Measurements from ENCODE around the gene FPGS.

Gene FPGS

GRCh38 chr9:127810378-127811187 lies 7.9 kb downstream of the FPGS start:
- H3K27me3 ChIP-seq (ENCODE audit: control insufficient read depth, insufficient read depth, low read length) = no peaks in the 10 kb centered on the region
- no peak overlapping the region for H3K4me3 ChIP-seq (ENCODE audit: low read length)
- no peak overlapping the region for H3K9ac ChIP-seq (ENCODE audit: low read length)
- no peak overlapping the region for H3K27ac ChIP-seq (ENCODE audit: low read depth, low read length)
- no peaks in the 10 kb centered on the region for H3K4me1 ChIP-seq (ENCODE audit: control insufficient read depth, insufficient read depth, low read length)
- H3K36me3 ChIP-seq (ENCODE audit: control insufficient read depth, insufficient read depth, low read length) = peaks cover 31% of the 10 kb centered on the region

GRCh38 chr9:127812011-127812410 lies 9.3 kb downstream of the FPGS start:
- Histone ChIP-seq H3K4me3 (ENCODE audit: low read length) (no peak overlapping the region), H3K9ac (ENCODE audit: low read length) (no peak overlapping the region), H3K27me3 (ENCODE audit: control insufficient read depth, insufficient read depth, low read length) (no peaks in the 10 kb centered on the region), H3K36me3 (ENCODE audit: control insufficient read depth, insufficient read depth, low read length) (peaks cover 32% of the 10 kb centered on the region), H3K4me1 (ENCODE audit: control insufficient read depth, insufficient read depth, low read length) (no peaks in the 10 kb centered on the region), H3K27ac (ENCODE audit: low read depth, low read length) (no peak overlapping the region)

GRCh38 chr9:127812936-127813675 lies 10.4 kb downstream of the FPGS start:
- Histone ChIP-seq H3K27ac (ENCODE audit: low read depth, low read length) (no peak overlapping the region), H3K4me1 (ENCODE audit: control insufficient read depth, insufficient read depth, low read length) (no peaks in the 10 kb centered on the region), H3K4me3 (ENCODE audit: low read length) (no peak overlapping the region), H3K36me3 (ENCODE audit: control insufficient read depth, insufficient read depth, low read length) (peaks cover 30% of the 10 kb centered on the region), H3K9ac (ENCODE audit: low read length) (no peak overlapping the region), H3K27me3 (ENCODE audit: control insufficient read depth, insufficient read depth, low read length) (no peaks in the 10 kb centered on the region)

DNA sequence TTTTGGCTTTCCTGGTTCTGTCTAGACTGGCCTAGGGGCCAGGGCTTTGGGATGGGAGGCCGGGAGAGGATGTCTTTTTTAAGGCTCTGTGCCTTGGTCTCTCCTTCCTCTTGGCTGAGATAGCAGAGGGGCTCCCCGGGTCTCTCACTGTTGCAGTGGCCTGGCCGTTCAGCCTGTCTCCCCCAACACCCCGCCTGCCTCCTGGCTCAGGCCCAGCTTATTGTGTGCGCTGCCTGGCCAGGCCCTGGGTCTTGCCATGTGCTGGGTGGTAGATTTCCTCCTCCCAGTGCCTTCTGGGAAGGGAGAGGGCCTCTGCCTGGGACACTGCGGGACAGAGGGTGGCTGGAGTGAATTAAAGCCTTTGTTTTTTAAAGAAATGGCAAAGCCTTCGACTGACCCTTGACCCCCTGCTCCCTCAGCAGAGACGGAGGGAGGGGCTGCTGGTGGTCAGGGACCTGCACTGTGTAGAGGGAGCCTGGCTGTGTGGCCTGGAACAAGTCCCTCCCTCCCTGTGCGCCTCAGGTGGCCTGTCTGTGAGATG lies 11.1 kb downstream of the FPGS start:
- Histone ChIP-seq H3K4me1 (ENCODE audit: control insufficient read depth, insufficient read depth, low read length) (no peaks in the 10 kb centered on the region), H3K9ac (ENCODE audit: low read length) (no peak overlapping the region), H3K27me3 (ENCODE audit: control insufficient read depth, insufficient read depth, low read length) (no peaks in the 10 kb centered on the region), H3K4me3 (ENCODE audit: low read length) (no peak overlapping the region), H3K36me3 (ENCODE audit: control insufficient read depth, insufficient read depth, low read length) (peaks cover 26% of the 10 kb centered on the region), H3K27ac (ENCODE audit: low read depth, low read length) (no peak overlapping the region)

DNA sequence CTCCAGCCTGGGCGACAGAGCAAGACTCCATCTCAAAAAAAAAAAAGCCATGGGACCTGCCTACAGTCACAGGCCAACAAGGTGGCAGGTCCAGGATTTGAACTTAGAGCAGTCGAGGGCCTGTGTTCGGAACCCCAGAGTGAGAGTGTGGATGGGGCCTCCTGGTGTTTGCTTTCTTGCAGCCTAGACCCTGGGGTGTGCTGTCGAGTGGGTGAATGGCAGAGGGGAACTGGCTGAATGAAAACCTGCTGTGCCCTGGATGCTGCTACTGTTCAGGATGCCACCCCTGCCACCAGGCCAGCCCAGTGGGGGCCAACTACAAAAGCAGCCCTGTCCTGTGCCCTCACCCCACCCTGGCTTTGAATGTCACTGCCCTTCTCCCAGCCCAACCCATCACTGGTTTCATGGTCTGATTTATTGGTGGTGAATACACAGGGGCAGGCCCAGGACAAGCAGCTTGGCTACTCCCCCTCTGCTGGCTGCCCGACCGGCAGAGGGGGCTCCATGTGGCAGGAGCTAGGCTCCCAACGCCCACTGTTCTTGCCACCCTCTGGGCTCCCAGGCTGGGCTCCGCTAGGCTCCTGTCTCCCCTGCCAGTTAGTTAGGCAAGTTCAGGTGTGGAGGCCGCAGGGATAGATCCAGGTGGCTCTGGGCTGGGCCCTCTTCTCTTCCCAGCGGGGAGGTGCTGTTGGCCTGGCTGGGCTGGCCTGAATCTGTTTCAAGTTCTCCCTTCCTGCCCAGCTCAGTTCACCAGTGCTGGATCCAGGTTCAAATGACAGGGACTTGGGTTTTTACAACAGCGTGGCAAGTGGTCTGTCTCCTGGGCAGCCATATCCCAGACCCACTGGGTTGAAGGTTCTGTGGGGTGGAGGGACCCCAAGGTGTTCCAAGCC lies 12.2 kb downstream of the FPGS start:
- no peak overlapping the region for H3K9ac ChIP-seq (ENCODE audit: low read length)
- peaks cover 26% of the 10 kb centered on the region for H3K36me3 ChIP-seq (ENCODE audit: control insufficient read depth, insufficient read depth, low read length)

DNA sequence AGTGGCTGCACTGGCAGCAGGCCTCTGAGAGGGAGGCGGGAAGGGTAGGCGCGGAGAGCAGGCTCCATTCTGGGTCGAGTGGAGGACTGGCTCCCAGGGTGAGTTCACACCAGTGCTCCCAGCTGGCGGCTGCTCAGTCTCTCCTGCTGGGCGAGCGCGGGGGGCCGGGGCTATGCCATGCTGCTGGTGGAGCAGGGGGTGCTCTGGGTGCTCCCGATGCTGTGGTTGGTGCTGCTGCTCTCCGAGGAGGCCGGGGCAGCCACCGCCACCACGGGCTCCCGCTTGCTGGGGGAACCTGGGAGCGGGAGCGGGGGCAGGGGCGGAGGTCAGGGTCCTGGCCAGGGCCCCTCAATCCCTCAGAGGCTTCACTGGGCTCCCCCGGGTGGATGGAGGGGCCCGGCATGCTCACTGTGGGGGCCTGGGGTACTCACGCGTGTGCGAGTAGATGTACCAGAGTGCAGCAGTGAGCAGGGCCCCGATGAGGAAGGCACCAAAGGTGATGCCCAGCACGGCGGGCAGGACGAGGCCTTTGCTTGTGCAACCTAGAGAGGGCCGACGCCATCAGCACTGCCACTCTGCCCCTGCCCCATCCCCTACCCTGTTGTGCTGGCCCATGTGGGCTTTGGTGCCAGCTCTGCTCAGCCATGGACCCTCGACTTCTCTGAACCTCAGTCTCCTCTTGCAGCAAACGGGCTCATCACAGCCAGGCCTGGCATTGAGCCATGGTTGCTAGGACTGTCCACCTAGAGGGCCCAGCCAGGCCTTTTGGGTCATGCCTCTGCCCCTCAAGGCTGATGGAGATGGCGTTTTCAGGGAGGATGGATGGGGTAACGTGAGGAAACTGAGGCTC lies 13.1 kb downstream of the FPGS start:
- Histone ChIP-seq H3K27ac (ENCODE audit: low read depth, low read length) (no peak overlapping the region), H3K9ac (ENCODE audit: low read length) (no peak overlapping the region), H3K27me3 (ENCODE audit: control insufficient read depth, insufficient read depth, low read length) (no peaks in the 10 kb centered on the region), H3K4me3 (ENCODE audit: low read length) (no peak overlapping the region), H3K36me3 (ENCODE audit: control insufficient read depth, insufficient read depth, low read length) (peaks cover 24% of the 10 kb centered on the region), H3K4me1 (ENCODE audit: control insufficient read depth, insufficient read depth, low read length) (no peaks in the 10 kb centered on the region)

More for the DNA sequence above, 12.2 kb downstream of the FPGS start:
- H3K27me3 ChIP-seq (ENCODE audit: control insufficient read depth, insufficient read depth, low read length) = no peaks in the 10 kb centered on the region
- H3K4me3 ChIP-seq (ENCODE audit: low read length) = no peak overlapping the region
- no peak overlapping the region for H3K27ac ChIP-seq (ENCODE audit: low read depth, low read length)
- H3K4me1 ChIP-seq (ENCODE audit: control insufficient read depth, insufficient read depth, low read length) = no peaks in the 10 kb centered on the region

GRCh38 chr9:127816362-127816725 lies 13.7 kb downstream of the FPGS start:
- no peaks in the 10 kb centered on the region for H3K27me3 ChIP-seq (ENCODE audit: control insufficient read depth, insufficient read depth, low read length)
- no peak overlapping the region for H3K4me3 ChIP-seq (ENCODE audit: low read length)
- H3K27ac ChIP-seq (ENCODE audit: low read depth, low read length) = no peak overlapping the region
- H3K36me3 ChIP-seq (ENCODE audit: control insufficient read depth, insufficient read depth, low read length) = peaks cover 23% of the 10 kb centered on the region
- H3K9ac ChIP-seq (ENCODE audit: low read length) = no peak overlapping the region
- H3K4me1 ChIP-seq (ENCODE audit: control insufficient read depth, insufficient read depth, low read length) = no peaks in the 10 kb centered on the region

DNA sequence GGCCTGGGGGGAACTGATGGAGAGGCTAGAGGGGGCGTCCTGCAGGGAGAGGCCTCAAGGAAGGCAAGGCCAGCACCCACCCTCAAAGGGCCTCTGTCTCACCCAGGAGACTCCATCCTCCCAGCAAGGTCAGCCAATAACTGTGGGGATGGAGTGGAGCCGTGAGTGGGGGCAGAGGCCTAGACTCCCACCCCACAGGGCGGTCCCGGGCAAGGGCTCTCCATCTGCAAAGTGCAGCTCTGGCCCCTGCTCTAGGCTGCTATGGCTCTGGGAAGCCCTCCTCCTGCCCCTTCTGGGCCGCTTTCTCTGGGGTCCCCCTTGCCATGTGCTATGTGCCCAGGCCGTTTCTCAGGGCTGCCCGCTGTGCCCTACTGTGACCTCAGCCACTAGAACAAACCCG lies 14.0 kb downstream of the FPGS start:
- peaks cover 23% of the 10 kb centered on the region for H3K36me3 ChIP-seq (ENCODE audit: control insufficient read depth, insufficient read depth, low read length)
- H3K27me3 ChIP-seq (ENCODE audit: control insufficient read depth, insufficient read depth, low read length) = no peaks in the 10 kb centered on the region
- no peak overlapping the region for H3K9ac ChIP-seq (ENCODE audit: low read length)
- H3K27ac ChIP-seq (ENCODE audit: low read depth, low read length) = no peak overlapping the region
- no peak overlapping the region for H3K4me3 ChIP-seq (ENCODE audit: low read length)
- H3K4me1 ChIP-seq (ENCODE audit: control insufficient read depth, insufficient read depth, low read length) = no peaks in the 10 kb centered on the region

DNA sequence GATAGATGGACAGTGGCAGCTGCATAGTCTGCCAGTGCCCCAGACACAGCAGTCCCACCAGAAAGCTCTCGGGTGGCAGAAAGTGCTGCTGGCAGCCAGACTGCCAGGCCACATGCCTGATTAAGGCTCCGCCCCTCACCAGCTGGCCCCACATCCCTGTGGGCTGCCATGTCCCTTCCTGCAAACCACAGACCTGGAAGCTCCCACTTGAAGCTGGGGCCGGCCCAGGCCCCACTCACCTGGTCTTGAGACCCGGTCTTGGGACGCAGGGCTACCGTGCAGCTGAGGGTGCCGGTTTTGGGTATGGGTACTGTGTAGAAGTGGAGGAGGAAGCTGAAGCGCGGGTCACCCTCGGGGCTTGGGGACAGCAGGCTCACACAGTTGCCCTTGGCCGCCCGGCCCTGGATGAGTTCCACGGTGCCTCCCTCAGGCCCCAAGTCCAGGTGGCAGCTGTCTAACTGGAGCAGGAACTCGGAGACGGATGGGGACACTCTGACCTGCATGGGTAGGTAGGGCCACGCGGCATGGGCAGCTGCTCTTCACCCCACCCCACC lies 15.3 kb downstream of the FPGS start:
- H3K36me3 ChIP-seq (ENCODE audit: control insufficient read depth, insufficient read depth, low read length) = peaks cover 21% of the 10 kb centered on the region
- H3K4me3 ChIP-seq (ENCODE audit: low read length) = no peak overlapping the region

GRCh38 chr9:127818574-127818973 lies 15.9 kb downstream of the FPGS start:
- Histone ChIP-seq H3K27me3 (ENCODE audit: control insufficient read depth, insufficient read depth, low read length) (no peaks in the 10 kb centered on the region), H3K9ac (ENCODE audit: low read length) (no peak overlapping the region), H3K36me3 (ENCODE audit: control insufficient read depth, insufficient read depth, low read length) (peaks cover 14% of the 10 kb centered on the region), H3K4me1 (ENCODE audit: control insufficient read depth, insufficient read depth, low read length) (no peaks in the 10 kb centered on the region), H3K4me3 (ENCODE audit: low read length) (no peak overlapping the region), H3K27ac (ENCODE audit: low read depth, low read length) (no peak overlapping the region)

More for the DNA sequence above, 15.3 kb downstream of the FPGS start:
- Histone ChIP-seq H3K27ac (ENCODE audit: low read depth, low read length) (no peak overlapping the region), H3K27me3 (ENCODE audit: control insufficient read depth, insufficient read depth, low read length) (no peaks in the 10 kb centered on the region), H3K4me1 (ENCODE audit: control insufficient read depth, insufficient read depth, low read length) (no peaks in the 10 kb centered on the region), H3K9ac (ENCODE audit: low read length) (no peak overlapping the region)

DNA sequence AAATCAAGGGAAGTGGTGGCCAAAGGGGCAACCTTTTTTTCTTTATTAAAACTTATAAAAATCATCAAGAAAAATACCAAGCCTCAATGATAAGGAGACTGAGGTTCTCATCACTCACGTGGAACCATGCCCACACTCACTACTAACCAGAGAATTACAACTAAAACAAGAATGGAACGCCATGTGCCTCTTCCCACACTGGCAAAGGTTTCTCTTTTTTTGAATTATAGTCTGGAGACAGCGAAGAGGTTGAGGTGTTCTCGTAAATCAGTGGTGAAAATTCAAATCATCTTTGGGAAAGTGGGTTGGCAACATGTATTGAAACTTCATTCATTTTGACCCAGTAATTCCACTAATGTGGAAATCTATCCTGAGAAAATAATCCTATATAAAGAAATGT lies 19.4 kb downstream of the FPGS start:
- H3K36me3 ChIP-seq (ENCODE audit: control insufficient read depth, insufficient read depth, low read length) = peaks cover 7% of the 10 kb centered on the region
- no peaks in the 10 kb centered on the region for H3K4me1 ChIP-seq (ENCODE audit: control insufficient read depth, insufficient read depth, low read length)
- H3K27me3 ChIP-seq (ENCODE audit: control insufficient read depth, insufficient read depth, low read length) = no peaks in the 10 kb centered on the region
- H3K4me3 ChIP-seq (ENCODE audit: low read length) = no peak overlapping the region
- no peak overlapping the region for H3K9ac ChIP-seq (ENCODE audit: low read length)
- H3K27ac ChIP-seq (ENCODE audit: low read depth, low read length) = no peak overlapping the region
